ENCODE data around the gene TIGD3.
"Not testable (repeated sequence)": the region's sequence is repeated elsewhere in the genome, so short reads cannot be mapped to it uniquely, and the experiment has no call there.

DNA sequence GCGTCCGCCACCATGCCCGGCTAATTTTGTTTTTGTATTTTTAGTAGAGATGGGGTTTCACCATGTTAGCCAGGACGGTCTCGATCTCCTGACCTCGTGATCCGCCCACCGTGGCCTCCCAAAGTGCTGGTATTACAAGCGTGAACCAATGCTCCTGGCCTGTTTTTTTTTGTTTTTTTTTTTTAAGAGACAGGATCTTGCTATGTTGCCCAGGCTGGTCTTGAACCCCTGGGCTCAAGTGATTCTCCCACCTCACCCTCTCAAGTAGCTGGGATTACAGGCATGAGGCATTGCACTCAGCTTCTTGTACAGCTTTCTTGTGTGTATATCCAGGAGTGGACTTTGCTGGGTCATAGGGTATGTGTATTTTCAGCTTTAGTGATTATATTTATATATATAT lies 22.0 kb upstream of the TIGD3 start:
- TF ChIP-seq REST (IDR thresholded peaks at IDR 0.05; ENCODE audit: low read depth, low read length); POLR2A (IDR thresholded peaks at IDR 0.05; ENCODE audit: low read depth, low read length); CEBPB (IDR thresholded peaks at IDR 0.05; ENCODE audit: borderline replicate concordance in 1 of 2, low read depth in 2 of 2, low read length in 2 of 2); EP300 (IDR thresholded peaks at IDR 0.05; ENCODE audit: borderline replicate concordance in 1 of 2, control insufficient read depth in 1 of 2, low read depth in 2 of 2, low read length in 2 of 2); RFX5 (IDR thresholded peaks at IDR 0.05; ENCODE audit: low read depth, low read length); NBN (IDR thresholded peaks at IDR 0.05); FOS (IDR thresholded peaks at IDR 0.05; ENCODE audit: borderline replicate concordance, extremely low read depth, insufficient read length); MAX (IDR thresholded peaks at IDR 0.05; ENCODE audit: low read depth, low read length): not testable (repeated sequence)
- TF ChIP-seq, protein P1, sequence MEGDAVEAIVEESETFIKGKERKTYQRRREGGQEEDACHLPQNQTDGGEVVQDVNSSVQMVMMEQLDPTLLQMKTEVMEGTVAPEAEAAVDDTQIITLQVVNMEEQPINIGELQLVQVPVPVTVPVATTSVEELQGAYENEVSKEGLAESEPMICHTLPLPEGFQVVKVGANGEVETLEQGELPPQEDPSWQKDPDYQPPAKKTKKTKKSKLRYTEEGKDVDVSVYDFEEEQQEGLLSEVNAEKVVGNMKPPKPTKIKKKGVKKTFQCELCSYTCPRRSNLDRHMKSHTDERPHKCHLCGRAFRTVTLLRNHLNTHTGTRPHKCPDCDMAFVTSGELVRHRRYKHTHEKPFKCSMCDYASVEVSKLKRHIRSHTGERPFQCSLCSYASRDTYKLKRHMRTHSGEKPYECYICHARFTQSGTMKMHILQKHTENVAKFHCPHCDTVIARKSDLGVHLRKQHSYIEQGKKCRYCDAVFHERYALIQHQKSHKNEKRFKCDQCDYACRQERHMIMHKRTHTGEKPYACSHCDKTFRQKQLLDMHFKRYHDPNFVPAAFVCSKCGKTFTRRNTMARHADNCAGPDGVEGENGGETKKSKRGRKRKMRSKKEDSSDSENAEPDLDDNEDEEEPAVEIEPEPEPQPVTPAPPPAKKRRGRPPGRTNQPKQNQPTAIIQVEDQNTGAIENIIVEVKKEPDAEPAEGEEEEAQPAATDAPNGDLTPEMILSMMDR (IDR thresholded peaks at IDR 0.05 in 2 of 3, conservative IDR thresholded peaks at IDR 0.05 in 1 of 3; ENCODE audit: control insufficient read depth in 2 of 3, extremely low read depth in 1 of 3, insufficient read depth in 1 of 3, low read depth in 3 of 3, low read length in 3 of 3): not testable (repeated sequence)
